RWPE2 (cell line): ENCODE data around the gene IRAK1.

Source experiments
- ATAC-seq: fragments of 200-7000 bp; cut with Tn5 transposase; 3 replicates; pipeline ENCODE4 v1.9.1; 2021; ENCODE audit warnings: low read depth
- DNase-seq: peaks from one replicate; pipeline ENCODE4 v3.0.0-alpha.2; 2020; ENCODE audit warnings: low spot score
- H3K27ac ChIP-seq: fragments of 450-650 bp; 2 replicates; pipeline ENCODE4 v1.5.1; 2017; ENCODE audit warnings: mild to moderate bottlenecking; ENCODE audit not compliant: poor library complexity, severe bottlenecking
- H3K27me3 ChIP-seq: fragments of 250-450 bp; sonication (Bioruptor Pico); 2 replicates; pipeline ENCODE4 v1.5.1; 2021; ENCODE audit warnings: mild to moderate bottlenecking, moderate library complexity; ENCODE audit not compliant: insufficient read depth, poor library complexity, severe bottlenecking
- H3K36me3 ChIP-seq: fragments of 250-450 bp; sonication (Bioruptor Pico); 2 replicates; pipeline ENCODE4 v1.5.1; 2020; ENCODE audit warnings: low read depth, mild to moderate bottlenecking, moderate library complexity
- H3K4me1 ChIP-seq: fragments of 250-450 bp; sonication (Bioruptor Pico); 2 replicates; pipeline ENCODE4 v1.5.1; 2021; ENCODE audit warnings: mild to moderate bottlenecking, moderate library complexity; ENCODE audit not compliant: insufficient read depth, poor library complexity, severe bottlenecking
- H3K4me3 ChIP-seq: fragments of 250-450 bp; sonication (Bioruptor Pico); 2 replicates; pipeline ENCODE4 v1.5.1; 2021; ENCODE audit warnings: mild to moderate bottlenecking, moderate library complexity; ENCODE audit not compliant: severe bottlenecking
- H3K9me3 ChIP-seq: fragments of 250-450 bp; sonication (Bioruptor Pico); 2 replicates; pipeline ENCODE4 v1.5.1; 2021; ENCODE audit warnings: mild to moderate bottlenecking, moderate library complexity; ENCODE audit not compliant: severe bottlenecking
- CTCF ChIP-seq: fragments of 450-650 bp; IDR thresholded peaks from one replicate; pipeline ENCODE4 v1.5.1; 2017; ENCODE audit warnings: mild to moderate bottlenecking, moderate library complexity; ENCODE audit not compliant: poor library complexity, severe bottlenecking

Gene IRAK1

GRCh38 chrX:154022108-154022507, 2.4 kb upstream of the IRAK1 start:
- Histone ChIP-seq H3K36me3 (peaks cover 9% of the 10 kb centered on the region), H3K4me3 (no peak overlapping the region), H3K4me1 (no peaks in the 10 kb centered on the region), H3K9me3 (no peaks in the 10 kb centered on the region), H3K27me3 (no peaks in the 10 kb centered on the region), H3K27ac (no peak overlapping the region)
- no peak for TF ChIP-seq CTCF
- no peak for DNase-seq
- ATAC-seq: no peak

GRCh38 chrX:154021131-154021611, 1.5 kb upstream of the IRAK1 start:
- Histone ChIP-seq H3K27ac (peak overlapping the region; percentile 79), H3K4me3 (no peak overlapping the region), H3K4me1 (no peaks in the 10 kb centered on the region), H3K36me3 (peaks cover 18% of the 10 kb centered on the region), H3K9me3 (no peaks in the 10 kb centered on the region), H3K27me3 (no peaks in the 10 kb centered on the region)
- DNase-seq (no peak), ATAC-seq (no peak; the same call in 2 of the 3 replicates)
- no peak for TF ChIP-seq CTCF

GRCh38 chrX:154020536-154021115, 924 bp upstream of the IRAK1 start:
- Histone ChIP-seq H3K4me1 (no peaks in the 10 kb centered on the region), H3K36me3 (peaks cover 21% of the 10 kb centered on the region), H3K4me3 (peak overlapping the region; percentile 79), H3K27me3 (no peaks in the 10 kb centered on the region), H3K9me3 (no peaks in the 10 kb centered on the region), H3K27ac (peak overlapping the region; percentile 79)
- TF ChIP-seq CTCF: no peak
- ATAC-seq (no peak), DNase-seq (no peak)

- TF ChIP-seq CTCF: no peak
- Histone ChIP-seq H3K27ac (peak overlapping the region; percentile 79), H3K4me1 (no peaks in the 10 kb centered on the region), H3K9me3 (no peaks in the 10 kb centered on the region), H3K27me3 (no peaks in the 10 kb centered on the region), H3K4me3 (peak overlapping the region; percentile 79), H3K36me3 (peaks cover 27% of the 10 kb centered on the region)
- DNase-seq: no peak
- peak; percentile 6; the same call in 1 of the 3 replicates for ATAC-seq
These were observed 561 bp downstream of the IRAK1 start for GRCh38 chrX:154019061-154019621.

- H3K27ac ChIP-seq: peak overlapping the region; percentile 79
- H3K4me3 ChIP-seq: peak overlapping the region; percentile 79
These were observed 1.1 kb downstream of the IRAK1 start for GRCh38 chrX:154018518-154019060.

More at GRCh38 chrX:154018518-154019060, 1.1 kb downstream of the IRAK1 start:
- no peak for DNase-seq
- no peaks in the 10 kb centered on the region for H3K9me3 ChIP-seq
- ATAC-seq: no peak
- no peak for TF ChIP-seq CTCF
- no peaks in the 10 kb centered on the region for H3K27me3 ChIP-seq
- no peaks in the 10 kb centered on the region for H3K4me1 ChIP-seq
- peaks cover 32% of the 10 kb centered on the region for H3K36me3 ChIP-seq
